Measurements from ENCODE around the gene OR11H1.
"Not testable (repeated sequence)": the region's sequence is repeated elsewhere in the genome, so short reads cannot be mapped to it uniquely, and the experiment has no call there.

Gene OR11H1

GRCh38 chr22:15527892-15528291 is at the start of gene OR11H1:
OR11H1 (plus strand) TSS chr22:15528192; CDS start chr22:15528192, 0 bp downstream.
- in situ Hi-C loops (cut with MboI; ENCODE audit: low pct_unique_long_range_greater_than_20kb, low sequenced_read_pairs, unreplicated experiment); DNase-seq (ENCODE audit: low spot score): not testable (repeated sequence)

- DNase-seq (ENCODE audit: low spot score); in situ Hi-C loops (cut with MboI; ENCODE audit: low pct_unique_long_range_greater_than_20kb, low sequenced_read_pairs, unreplicated experiment): not testable (repeated sequence)
Observed at GRCh38 chr22:15509967-15510366, 18.0 kb upstream of the OR11H1 start.

GRCh38 chr22:15515896-15516295 is 12.1 kb upstream of the OR11H1 start:
- in situ Hi-C loops (cut with MboI; ENCODE audit: low pct_unique_long_range_greater_than_20kb, low sequenced_read_pairs, unreplicated experiment); DNase-seq (ENCODE audit: low spot score): not testable (repeated sequence)

- DNase-seq (ENCODE audit: low spot score); in situ Hi-C loops (cut with MboI; ENCODE audit: low pct_unique_long_range_greater_than_20kb, low sequenced_read_pairs, unreplicated experiment): not testable (repeated sequence)
Observed at GRCh38 chr22:15553767-15554166, 25.8 kb downstream of the OR11H1 start.

GRCh38 chr22:15563461-15563860 is 35.5 kb downstream of the OR11H1 start:
- DNase-seq (ENCODE audit: low spot score); in situ Hi-C loops (cut with MboI; ENCODE audit: low pct_unique_long_range_greater_than_20kb, low sequenced_read_pairs, unreplicated experiment): not testable (repeated sequence)

- in situ Hi-C loops (cut with MboI; ENCODE audit: low pct_unique_long_range_greater_than_20kb, low sequenced_read_pairs, unreplicated experiment); DNase-seq (ENCODE audit: low spot score): not testable (repeated sequence)
Observed at GRCh38 chr22:15565063-15565462, 37.1 kb downstream of the OR11H1 start.
